IMR-90 (cell line): ENCODE measurements around the gene AFDN.

Source experiments
- CTCF ChIP-seq: conservative IDR thresholded peaks from 2 replicates; pipeline ENCODE4 v1.5.1; 2012; ENCODE audit warnings: mild to moderate bottlenecking, low read depth, low read length, improper control_type of control experiment
- MXI1 ChIP-seq: IDR thresholded peaks from 2 replicates; pipeline ENCODE4 v1.6.1; 2012; ENCODE audit warnings: low read depth, mild to moderate bottlenecking, low read length, moderate library complexity, borderline replicate concordance
- POLR2A ChIP-seq: IDR thresholded peaks from 2 replicates; pipeline ENCODE4 v1.6.1; 2012; ENCODE audit warnings: mild to moderate bottlenecking, low read depth, low read length
- RAD21 ChIP-seq: IDR thresholded peaks from 2 replicates; pipeline ENCODE4 v1.6.1; 2012; ENCODE audit warnings: low read length, improper control_type of control experiment

DNA sequence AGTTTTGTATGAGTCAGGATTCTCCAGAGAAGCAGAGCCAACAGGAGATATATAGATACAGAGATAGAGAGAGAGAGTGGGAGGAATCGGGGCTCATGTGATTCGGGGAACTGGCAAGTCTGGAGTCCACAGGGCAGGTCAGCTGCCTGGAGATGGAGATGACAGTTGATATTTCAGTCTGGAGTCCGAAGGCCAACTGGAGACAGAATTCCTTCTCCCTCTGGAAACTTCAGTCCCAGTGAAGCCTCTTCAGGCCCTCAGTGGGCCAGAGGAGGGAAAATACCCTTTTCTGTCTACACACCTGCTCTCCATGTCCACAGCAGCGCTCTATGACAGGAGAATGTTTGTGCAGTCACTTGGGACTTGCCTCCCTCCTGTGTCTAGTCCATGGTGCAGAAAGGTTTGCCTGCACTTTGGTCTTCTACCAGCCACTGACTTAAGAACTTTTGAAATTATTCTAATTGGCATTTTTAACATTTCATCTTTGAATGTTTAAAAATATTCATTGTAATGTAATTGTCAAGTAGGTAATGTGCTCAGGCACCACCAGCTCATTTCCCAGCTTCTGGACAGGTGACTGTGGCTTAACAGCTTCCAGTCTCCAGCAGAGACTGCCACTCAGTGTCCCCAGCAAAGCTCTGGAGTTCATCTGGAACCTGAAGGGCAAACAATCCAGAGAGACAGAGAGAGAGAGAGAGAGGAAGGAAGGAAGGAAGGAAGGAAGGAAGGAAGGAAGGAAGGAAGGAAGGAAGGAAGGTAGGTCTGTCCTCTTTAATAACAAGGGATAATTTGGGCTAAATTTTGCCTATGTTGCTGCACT is 43.8 kb upstream of the AFDN start:
- no peak for TF ChIP-seq CTCF
- no peak for TF ChIP-seq MXI1
- no peak for TF ChIP-seq RAD21
- TF ChIP-seq POLR2A: no peak
